ENCODE measurements around the gene OLFML2B.

The OLFML2B gene

DNA sequence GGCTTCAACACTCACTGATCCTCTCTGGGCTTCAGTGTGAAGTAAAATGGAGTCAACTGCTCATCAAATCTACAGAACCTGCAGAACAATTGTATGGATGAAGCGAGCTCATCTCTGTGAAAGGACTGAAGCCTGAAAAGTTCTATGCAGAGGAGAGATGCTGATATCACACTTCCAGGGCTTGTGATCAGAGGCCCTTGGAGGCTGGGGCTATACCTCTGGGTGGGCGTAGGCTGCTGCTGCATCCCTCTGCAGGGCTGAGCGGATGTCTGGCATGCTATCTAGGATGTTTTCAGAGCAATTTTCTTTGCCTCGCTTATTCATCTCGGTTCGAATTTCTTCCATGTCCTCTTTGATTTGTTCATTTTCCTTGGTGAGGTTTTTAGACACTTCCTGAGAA is 17.6 kb downstream of the OLFML2B start:
- DNase-seq (ENCODE audit: low spot score): no peak

DNA sequence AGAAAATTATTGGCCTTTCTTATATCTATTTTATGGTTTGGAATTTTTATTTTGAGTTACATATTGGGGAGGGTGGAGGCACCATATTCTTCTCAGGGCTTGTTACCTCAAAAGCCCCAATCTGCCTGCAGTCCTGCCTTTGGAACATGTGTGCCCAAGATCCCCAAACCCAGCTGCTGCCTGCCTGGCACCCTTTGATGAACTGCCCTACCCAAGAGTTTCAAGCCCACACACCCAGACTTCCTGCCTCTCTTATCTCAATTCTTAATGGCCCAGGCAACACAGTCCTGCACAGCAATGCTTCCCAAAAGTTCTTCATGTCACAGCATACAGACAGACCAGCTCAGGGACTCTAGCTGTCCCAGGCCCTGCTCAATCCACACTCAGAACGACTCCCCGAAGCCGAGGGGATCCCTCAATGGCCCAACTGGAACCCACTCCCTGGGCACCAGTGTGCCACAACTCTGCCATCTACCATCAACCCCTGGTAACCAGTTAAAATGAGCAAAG is 19.2 kb downstream of the OLFML2B start:
- DNase-seq (ENCODE audit: low spot score): peak; percentile 32

DNA sequence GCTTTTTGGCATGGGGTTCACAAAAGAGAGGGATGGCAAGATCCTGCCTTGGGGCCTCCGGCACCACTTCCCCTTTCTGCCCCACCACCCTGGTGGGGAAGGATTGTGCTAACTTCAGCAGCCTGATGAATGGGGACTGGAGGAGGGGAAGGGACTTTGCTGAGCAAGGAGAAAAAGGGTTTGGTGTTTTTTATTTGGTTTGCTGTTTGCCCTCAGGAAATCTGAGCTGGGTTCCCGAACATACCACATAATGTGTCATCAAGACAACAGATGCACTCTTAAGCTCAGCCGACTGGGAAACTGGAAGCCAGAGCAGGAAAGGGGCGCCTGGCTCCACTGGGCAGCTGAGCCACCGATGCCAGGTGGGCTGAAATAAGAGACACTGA is 19.8 kb downstream of the OLFML2B start:
- DNase-seq (ENCODE audit: low spot score): no peak

DNA sequence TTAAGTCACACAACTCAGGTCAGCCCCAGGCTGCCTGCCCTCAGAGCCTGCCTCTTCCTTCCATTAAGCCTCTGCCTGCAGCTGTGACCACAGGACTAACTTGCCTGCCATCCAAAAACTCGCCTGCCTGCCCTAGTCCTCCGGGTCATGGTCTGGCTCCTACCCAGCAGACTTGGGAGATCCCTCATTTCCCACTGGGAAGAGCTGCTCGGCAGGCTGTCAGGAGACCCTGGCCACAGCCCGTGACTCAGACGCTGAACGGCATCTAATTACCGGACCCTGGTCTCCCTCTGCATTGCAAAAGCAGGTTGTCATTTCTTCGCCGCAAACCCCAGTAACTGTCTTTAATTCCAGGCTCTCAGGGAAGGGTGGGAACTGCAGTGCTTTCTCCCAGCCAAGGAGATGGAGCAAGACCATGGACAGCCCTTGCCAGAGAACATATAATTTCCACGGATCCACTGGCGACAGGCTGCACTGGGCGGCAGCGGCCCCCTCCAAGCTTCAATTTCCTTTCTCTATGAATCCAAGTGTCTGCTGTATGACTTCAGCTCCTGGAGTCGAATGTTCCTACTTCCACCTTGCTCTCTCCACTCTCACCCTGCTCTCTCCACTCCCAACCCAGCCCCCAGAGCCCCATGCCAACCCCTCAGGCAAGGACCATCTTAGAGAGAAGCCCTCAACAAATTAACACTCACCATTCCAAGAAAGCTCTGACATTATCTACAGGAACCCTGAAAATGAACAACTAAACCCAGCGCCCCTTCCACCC is 20.4 kb downstream of the OLFML2B start:
- DNase-seq (ENCODE audit: low spot score): no peak

DNA sequence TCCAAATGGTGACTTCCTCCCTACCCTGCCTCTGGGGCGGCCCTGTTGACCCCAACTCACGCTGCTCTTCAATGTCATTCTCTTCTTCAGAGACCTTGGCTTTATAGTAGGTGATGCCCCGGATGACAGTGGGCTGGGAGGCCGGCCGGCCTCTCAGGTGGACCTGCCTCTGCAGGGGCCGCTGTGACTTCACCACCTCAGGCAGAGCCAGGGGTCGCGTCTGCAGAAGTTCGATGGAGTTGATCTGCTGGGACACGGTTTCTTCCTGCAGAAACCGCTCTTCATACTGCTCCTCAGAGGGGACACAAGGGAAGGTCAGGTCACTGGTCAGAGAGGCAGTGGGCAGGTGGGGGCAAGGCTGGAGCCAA is 23.6 kb downstream of the OLFML2B start:
- no peak for DNase-seq (ENCODE audit: low spot score)

DNA sequence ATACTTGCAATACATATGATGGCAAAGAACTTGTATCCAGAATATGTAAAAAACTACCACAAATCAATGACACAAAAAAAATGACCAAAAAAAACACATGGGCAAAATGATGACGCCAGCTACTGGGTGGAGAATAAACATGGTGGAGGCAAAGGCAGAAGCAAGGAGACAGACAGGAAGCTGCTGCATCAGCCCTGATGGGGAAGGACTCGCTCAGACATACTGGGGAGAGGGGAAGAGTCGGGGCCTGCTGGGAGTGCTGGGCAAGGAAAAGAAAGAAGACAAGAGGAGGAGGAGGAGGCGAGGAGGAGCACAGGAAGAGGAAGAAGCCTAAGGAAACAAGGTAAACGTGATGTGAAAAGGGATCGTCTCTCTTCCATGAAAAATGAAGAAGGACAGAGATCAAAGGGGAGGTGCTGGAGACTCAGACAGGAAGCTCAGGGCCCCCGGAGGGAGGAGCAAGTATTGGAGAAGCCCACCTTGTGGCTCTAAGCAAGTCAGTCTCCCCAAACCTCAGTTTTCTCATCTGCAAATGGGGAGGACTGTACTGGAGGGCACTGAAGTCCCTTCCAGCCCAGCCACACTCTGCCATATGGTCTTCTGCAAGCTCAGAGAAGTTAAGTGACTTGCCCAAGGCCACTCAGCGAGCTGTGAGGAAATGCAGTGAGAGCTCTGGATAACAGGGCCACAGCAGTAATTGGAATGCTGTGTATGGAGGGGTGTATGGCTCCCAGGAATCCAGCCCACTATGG is 24.2 kb downstream of the OLFML2B start:
- DNase-seq (ENCODE audit: low spot score): no peak

DNA sequence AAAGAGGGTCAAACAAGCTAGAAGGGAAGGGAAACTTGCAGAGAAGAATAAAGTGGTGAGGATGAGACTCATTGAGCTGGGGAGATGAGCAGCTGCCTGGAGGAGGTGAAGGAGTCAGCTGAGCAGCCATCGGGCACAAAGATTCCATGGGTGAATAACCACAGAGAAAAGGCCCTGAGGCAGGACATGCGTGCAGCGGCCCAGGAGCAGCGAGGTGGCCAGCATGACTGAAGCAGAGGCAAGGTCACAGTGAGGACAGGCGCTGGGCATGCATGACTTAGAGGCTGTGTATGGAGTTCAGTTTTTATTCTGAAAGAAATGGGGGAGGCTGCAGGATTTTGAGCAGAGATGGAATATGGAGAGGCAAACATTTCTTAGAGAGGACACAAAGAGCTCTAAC is 24.9 kb downstream of the OLFML2B start:
- DNase-seq (ENCODE audit: low spot score): no peak

DNA sequence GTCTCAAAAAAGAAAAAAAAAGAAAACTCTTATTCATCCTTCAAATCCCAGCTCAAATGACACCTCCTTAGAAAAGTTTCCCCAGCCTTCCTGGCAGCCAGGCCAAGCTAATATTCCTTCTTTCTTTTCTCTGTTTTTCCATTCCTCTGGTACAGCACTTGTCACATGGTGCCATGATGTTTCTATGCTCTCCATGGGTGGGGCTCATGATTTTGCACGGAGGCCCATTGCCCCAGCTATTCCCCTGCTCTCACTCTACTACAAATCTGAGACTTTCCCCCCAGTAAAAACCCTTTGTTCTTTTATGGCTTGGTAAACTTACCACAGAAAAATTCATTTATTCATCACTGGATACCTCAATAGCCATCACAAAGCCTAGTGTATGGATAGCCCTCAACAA is 26.5 kb downstream of the OLFML2B start:
- no peak for DNase-seq (ENCODE audit: low spot score)

DNA sequence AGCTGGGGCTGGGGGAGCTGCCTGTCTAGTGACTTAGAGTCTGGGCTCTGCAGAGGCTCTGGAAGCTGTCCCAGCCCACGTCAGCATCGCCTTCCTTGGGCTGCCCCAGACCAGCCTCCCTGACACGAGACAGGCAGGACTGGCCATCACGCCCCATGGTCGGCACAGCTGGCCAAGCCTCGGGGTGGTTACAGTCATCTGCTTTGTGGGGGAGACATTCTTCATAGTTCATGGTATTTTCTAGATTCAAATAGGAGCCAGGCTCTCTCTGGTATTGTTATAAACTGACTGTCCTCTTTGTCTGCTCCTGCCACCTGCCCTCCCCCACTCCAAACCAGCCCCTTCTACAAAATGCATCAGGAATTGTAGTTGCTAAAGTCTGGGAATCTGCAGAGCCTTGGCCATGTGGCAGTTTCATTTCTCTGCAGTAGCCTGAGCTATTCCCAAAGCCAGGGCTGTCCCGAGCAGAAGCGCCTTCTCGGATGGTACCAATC is 29.4 kb downstream of the OLFML2B start:
- DNase-seq (ENCODE audit: low spot score): no peak

DNA sequence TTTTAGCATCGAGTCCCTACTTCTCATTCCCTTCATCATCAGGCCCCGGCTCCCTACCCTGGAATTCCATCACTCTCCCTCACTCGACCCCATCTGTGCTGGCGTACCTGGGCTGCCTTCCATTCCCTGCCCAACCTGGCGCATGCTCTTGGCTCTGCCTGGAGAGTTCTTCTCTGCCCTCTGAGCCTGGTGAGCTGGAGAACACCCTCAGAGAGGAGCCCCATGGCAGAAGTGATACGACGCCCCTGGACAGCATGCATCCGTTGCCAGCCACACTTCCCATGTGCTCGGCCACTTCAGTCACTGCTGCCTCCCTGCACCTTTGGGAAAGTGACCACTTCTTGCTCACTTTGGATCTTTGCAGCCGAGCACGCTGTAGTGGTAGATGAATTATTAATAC is 30.1 kb downstream of the OLFML2B start:
- DNase-seq (ENCODE audit: low spot score): no peak

DNA sequence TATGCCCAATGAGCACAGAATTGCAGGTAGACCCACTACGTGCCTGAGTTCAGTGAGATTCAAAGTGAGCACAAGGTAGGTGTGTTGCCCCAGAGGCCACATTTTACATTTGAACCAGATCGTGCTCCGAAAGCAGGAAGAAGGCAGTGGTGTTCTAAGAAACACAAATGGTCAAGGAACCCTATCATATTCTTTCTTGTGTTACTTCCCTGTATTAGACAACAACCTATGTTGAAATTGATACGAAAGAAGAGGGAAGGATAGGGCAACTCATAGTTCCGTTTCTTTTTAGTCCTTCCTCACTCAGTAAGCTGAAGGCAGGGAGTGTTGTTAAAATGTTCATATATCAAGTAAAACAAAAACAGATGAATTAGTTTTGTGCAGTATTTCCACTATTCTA is 33.9 kb downstream of the OLFML2B start:
- DNase-seq (ENCODE audit: low spot score): no peak

DNA sequence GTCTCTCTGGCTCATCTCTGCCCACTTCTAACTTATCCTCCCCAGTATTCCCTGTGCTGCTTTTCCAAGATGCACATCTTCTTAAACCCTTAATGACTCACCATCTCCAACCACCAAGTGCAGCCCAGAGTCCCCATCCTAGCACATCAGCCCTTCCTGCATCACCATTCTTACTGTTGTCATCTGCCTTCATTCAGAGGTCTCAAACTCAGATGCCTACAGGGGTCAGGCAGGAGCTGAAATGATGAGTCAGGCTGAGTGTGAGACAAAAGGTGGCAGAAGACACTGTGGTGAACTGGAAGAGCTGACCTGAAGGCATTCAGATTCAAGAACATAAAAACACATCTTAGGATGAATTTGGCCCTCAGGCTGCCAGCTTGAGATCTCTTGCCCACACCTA is 34.6 kb downstream of the OLFML2B start:
- no peak for DNase-seq (ENCODE audit: low spot score)

DNA sequence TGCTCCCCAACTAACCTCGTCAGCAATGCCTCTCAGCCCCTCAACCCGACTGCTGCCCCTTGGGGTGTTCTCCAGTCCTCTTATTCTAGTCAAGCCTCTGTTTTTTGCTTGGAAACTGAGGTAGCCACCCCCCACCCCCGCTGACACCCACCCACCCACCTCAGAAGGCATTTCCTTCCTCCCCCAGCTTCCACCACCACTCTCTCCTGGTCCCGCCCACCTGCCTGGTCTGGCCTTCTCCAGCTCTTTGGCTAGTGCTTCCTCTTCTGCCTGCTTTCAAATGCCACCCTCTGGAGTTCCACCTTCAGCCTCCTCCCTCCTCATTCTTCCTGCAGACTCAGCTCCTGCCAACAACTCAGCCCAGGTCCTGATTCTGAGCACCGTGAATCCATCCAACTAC is 35.3 kb downstream of the OLFML2B start:
- no peak for DNase-seq (ENCODE audit: low spot score)

DNA sequence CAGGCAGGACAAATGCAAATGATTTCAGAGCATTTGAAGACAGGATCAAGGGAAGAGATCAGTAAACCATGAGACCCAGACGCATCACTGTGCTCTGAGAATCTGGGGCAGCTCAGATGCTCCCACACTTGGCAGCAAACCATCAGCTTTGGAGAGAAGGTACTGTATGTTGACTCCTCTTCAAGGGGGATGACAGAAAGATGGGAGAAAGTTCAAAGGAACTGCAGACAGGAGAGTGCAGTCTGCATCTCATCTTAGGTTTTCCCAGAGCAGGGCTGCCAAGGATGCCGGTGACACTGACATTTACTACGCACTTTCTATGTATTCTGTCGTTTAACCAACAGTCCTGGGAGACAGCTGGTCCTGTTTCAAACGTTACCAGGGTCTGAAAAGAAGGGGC is 35.8 kb downstream of the OLFML2B start:
- DNase-seq (ENCODE audit: low spot score): no peak

DNA sequence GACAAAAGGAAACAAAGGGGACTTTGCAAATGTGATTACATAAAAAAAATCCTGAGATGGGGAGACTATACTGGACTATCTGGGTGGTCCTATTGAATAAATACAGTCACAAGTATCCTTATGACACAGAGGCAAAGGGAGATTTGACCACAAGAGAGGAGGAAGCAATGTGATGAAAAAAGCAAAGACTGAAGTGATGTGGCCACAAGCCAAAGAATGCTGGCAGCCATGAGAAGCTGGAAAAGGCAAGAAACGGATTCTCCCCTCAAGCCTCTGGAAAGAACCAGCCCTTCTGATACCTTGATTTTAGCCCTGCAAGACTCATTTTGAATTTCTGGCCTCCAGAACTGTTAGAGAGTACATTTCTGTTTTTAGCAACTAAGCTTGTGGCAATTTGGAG is 36.4 kb downstream of the OLFML2B start:
- no peak for DNase-seq (ENCODE audit: low spot score)

DNA sequence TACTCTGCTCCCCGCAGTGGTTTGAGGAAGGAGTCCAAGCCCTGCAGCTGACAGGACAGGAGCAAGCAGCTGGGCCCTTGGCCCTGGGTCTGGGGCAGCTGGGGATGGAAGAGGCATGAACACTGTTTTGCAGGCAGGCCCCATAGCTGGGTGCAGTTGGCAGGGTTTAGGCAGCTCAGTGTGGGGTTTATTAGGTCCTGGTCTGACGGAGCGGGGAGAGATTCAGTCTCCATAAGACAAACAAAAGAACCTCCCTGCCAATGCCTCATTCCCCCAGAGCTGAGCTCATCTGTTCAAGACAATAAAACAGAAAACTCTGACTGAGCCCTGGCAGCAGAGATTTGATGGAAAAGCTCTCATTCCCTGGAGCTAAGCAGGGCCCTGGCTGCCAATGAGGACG is 37.3 kb downstream of the OLFML2B start:
- DNase-seq (ENCODE audit: low spot score): no peak

DNA sequence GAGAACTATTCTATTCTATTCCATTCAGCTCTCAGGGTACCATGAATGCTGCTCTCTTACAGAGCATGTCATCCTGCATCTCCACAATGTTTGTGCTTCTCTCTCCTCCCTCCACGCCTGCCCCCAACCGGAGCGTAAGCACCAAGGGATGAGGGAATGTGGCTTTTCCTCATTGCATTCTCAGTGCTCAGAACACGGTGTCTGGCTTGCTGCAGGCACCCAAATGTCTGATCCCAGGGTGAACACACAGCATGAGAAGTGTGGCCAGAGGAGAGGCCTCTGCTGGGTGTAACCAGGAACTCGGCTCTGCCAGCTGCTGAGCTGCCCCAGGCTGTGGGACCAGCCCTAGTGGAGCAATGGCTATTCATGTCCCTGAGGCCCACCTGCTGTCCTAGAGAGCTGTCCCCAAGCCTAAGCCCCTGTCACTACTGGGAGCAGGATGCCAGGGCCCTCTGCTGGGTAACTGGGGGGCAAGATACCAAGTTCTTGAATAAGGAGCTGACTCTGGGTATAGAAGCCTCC is 38.3 kb downstream of the OLFML2B start:
- no peak for DNase-seq (ENCODE audit: low spot score)

DNA sequence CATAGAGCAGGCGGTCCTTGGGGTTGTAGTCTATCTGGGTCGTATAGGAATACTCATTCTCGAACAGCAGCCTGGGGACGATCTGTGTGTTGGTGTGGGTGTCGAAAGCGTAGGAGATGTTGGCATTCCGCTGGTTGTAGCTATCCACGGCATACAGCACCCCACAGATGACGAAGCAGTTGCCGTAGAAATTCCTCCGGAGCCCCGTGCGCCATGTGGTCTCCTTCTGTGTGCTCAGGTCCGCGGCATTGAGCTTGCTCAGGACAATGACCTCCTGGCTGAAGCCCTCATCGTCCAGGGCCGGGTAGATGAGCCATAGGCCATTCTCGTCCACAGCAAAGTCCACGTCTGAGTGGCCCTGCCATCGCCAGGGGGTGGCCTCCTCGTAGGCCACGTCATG is 39.9 kb downstream of the OLFML2B start:
- DNase-seq (ENCODE audit: low spot score): no peak

DNA sequence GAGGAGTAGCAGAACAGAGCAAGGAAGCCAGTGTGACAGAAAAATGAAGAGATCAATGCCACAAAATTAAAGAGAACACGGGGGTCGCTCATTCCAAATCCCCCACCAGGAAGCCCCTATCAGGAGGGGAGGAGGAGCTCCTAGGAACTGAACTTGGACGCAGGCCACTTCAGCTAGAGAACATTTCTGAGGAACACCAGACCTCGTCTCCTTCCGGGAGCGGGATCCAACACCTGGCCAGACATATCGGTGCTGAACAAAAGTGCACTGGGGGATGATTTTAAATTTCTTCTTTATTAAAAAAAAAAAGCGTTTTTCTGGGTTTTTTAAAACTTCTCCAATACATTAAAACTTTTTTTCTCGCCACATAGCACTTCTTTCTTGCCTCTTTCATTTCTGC is 40.8 kb downstream of the OLFML2B start:
- no peak for DNase-seq (ENCODE audit: low spot score)

DNA sequence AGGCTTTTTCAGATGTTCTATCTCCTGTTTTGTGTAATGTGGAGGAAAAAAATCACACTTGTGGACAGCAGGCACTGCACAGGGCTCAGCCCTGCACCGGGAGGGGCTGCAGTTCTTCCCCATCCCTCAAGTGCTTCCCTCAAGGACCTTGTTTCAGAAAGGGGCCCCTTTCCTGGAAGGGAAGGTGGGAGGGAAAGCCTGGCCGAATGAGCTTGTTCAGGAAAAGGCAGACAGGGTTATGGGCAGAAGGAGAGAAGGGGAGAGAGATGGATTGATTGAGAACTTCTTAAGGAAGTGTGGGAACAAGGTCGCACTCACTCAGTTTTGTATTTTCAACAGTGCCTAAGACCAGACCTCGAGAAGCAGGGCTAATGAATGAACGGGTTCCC is 41.2 kb downstream of the OLFML2B start:
- DNase-seq (ENCODE audit: low spot score): no peak

DNA sequence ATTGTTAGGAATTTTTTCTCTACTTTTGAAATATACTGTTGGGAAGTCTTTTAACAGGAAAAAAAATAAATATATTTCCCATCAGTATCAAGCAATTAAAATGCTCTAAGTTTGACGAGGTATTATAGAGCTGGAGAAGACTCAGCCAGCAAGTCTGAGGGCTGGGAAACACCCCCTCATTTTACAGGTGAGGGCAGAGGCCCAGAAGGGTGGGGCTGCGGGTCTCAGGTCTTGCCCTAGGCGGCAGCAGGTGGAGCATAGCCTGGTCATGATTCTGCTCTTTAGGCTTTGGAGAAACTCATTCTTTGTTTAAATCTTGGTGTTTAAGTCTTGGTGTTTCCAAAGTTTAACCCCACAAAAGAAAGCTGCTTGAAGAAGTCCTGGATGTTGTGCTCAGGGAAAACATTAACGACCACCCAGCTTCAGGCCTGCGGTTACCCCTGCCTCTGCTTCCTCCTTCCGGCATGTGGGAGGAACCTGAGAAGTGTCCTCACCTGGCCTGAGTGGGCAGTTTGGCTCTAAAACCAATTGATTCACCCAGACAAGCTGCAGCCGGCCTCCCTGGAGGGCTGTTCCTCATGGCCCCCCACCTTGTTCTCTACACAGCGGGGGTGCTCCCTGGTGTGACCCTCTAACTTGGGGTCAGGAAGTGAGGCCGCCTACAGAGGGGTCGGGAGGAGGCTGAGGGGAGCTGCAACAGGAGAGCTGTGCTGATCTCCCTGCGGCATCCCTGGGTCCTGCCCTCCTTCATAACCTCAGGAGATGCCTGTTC is 41.7 kb downstream of the OLFML2B start:
- DNase-seq (ENCODE audit: low spot score): no peak

DNA sequence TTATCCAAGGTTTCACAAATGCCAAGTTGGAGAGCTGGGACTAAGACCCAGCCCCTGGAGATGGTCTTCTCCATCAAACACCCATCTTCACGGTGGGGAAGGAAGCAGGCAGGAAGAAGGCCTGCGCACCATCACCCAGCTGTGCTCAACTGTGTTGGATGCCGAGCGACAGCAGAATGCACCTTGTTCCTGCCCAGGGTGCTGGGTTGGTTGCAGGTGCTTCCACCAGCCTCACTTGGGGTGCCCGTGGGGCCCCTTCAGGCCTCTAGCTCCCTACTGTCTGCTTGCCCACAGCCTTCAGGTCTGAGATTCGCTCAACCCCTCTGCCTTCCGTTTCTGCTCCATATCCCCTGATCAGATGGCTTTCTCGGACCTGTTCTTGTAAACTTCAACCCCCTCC is 42.5 kb downstream of the OLFML2B start:
- DNase-seq (ENCODE audit: low spot score): no peak

Data from hematopoietic multipotent progenitor cell treated with erythropoietin and hydrocortisone succinate and interleukin-3 and kit ligand, for 17 days (in vitro differentiated cells).